Spleen (tissue), 7 donors: Measurements from ENCODE around the gene RGPD5.
"Not testable (repeated sequence)": the region's sequence is repeated elsewhere in the genome, so short reads cannot be mapped to it uniquely, and the experiment has no call there.

Source experiments
- CTCF ChIP-seq, 11 experiments: fragments of 200-600 bp in 7 of 11; fragments of 450-650 bp in 4 of 11; sonication (generic) in 4 of 11; IDR thresholded peaks in 8 of 11; conservative IDR thresholded peaks in 3 of 11; 1 replicate in 7 of 11; 2 replicates in 4 of 11; pipeline versions ENCODE4 v1.4.0 to v1.8.0; 2016 to 2021; ENCODE audit warnings: antibody characterized with exemption in 11 of 11, inconsistent platforms in 4 of 11, mild to moderate bottlenecking in 1 of 11
- POLR2A ChIP-seq, 3 donors: fragments of 450-650 bp; IDR thresholded peaks; one replicate each; pipeline ENCODE4 v1.5.1; 2017; ENCODE audit warnings: antibody characterized with exemption in 3 of 3, mild to moderate bottlenecking in 1 of 3
- POLR2AphosphoS5 ChIP-seq, 3 donors: sonication (generic); formaldehyde crosslinking; IDR thresholded peaks; one replicate each; pipeline ENCODE4 v1.5.1; 2017; ENCODE audit warnings: antibody characterized with exemption in 3 of 3
- donor health status: DM: no; HTN: no; CAD: no; lungs with moderate emphysema.
- donor health status: DM: no; HTN: no; CAD: no.
- donor health status: DM: no; HTN: no; CAD: no.

- not testable (repeated sequence) for TF ChIP-seq POLR2AphosphoS5 (IDR thresholded peaks at IDR 0.05); CTCF (IDR thresholded peaks at IDR 0.05 in 8 of 11, conservative IDR thresholded peaks at IDR 0.05 in 3 of 11); POLR2A (IDR thresholded peaks at IDR 0.05)
Measured at GRCh38 chr2:109782446-109782993, 11.6 kb upstream of the RGPD5 start.
